Measurements from ENCODE around the gene RSBN1L.
"Not testable (repeated sequence)": the region's sequence is repeated elsewhere in the genome, so short reads cannot be mapped to it uniquely, and the experiment has no call there.

Gene RSBN1L

DNA sequence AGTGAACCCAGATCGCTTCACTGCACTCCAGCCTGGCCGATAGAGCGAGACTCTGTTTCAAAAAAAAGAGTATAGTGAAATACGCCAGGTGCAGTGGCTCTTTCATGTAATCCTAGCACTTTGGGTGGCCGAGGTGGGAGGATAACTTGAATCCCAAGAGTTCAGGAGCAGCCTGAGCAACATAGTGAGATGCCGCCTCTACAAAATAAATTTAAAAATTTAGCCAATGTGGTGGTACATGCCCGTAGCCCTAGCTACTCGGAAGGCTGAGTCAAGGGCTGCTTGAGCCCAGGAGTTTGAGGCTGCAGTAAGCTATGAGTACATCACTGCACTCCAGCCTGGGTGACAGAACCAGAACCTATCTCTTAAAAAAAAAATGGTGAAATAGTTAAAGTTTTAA lies 74.1 kb downstream of the RSBN1L start:
- DNase-seq (ENCODE audit: low read depth, low spot score), result no peak

DNA sequence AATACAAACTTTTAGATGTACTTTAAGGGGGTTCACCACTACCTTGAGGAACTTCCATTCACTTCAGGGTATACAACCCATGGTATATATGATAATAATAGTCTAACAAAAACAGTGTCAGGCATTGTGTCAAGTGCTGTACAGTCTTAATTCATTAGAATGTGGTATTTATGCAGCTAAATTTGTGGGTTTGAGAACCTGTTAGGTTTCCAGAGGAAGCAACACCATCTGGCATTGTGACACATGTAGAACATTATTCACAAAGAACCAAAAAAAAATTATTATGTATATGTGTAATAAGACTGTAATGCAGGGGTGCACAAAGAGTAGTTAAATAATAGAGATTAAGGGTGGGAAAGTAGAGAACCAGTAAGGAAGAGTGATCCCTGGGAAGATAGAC lies 75.6 kb downstream of the RSBN1L start:
- no peak for DNase-seq (ENCODE audit: low read depth, low spot score)

- no peak for DNase-seq (ENCODE audit: low read depth, low spot score)
Observed at GRCh38 chr7:77778535-77778934, 82.3 kb downstream of the RSBN1L start.

- DNase-seq (ENCODE audit: low read depth, low spot score), result no peak
Observed at GRCh38 chr7:77782383-77782782, 86.1 kb downstream of the RSBN1L start.

- DNase-seq (ENCODE audit: low read depth, low spot score), result no peak
Observed at GRCh38 chr7:77783111-77783510, 86.9 kb downstream of the RSBN1L start.

GRCh38 chr7:77783545-77783944 lies 87.3 kb downstream of the RSBN1L start:
- DNase-seq (ENCODE audit: low read depth, low spot score), result no peak

GRCh38 chr7:77784426-77784825 lies 88.2 kb downstream of the RSBN1L start:
- DNase-seq (ENCODE audit: low read depth, low spot score), result not testable (repeated sequence)

DNA sequence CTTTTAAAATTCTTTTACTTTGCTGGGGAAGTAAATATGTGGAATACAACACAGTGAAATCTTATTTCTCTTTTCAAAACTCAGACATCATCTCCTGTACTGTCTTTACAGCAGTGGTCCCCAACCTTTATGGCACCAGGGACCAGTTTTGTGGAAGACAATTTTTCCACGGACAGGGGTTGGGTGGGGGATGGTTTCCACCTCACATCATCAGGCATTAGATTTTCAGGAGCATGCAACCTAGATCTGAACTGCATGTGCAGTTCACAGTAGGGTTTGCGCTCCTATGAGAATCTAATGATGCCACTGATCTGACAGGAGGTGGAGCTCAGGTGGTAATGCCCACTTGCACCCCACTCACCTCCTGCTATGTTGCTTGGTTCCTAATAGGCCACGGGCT lies 89.8 kb downstream of the RSBN1L start:
- no peak for DNase-seq (ENCODE audit: low read depth, low spot score)

DNA sequence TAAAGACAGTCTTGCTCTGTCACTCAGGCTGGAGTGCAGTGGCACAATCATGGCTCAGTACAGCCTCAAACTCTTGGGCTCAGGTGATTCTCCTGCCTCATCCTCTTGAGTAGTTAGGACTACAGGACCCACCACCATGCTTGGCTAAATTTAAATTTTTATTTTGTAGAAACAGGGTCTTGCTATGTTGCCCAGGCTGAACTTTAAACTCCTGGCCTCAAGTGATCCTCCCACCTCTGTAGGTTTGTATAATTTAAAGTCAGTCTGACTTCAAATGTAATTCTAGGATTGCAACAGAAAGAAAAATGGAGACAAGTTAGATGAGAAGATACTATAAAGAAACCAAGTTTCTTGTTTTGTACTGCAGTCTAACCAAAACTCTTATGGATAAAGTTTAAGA lies 90.5 kb downstream of the RSBN1L start:
- no peak for DNase-seq (ENCODE audit: low read depth, low spot score)

- no peak for DNase-seq (ENCODE audit: low read depth, low spot score)
Observed at GRCh38 chr7:77788327-77788902, 92.2 kb downstream of the RSBN1L start.

DNA sequence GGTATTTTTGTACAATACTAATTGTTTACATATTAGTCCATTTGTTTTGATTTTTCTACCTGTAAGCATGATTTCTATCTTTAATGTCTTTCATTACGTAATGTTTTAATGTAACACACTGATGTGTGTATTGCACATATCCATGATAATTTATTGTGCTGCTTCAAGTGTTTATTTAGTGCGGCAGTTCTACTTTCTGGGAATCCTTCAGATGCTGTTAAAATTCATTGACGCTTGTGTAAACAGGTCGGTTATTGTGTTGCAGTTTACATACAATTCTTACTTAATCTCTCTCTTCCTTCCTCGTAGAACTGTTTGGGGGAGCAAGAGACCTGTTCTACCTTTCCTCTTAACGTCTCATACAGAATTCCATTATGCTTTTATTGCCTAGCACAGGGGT lies 95.1 kb downstream of the RSBN1L start:
- no peak for DNase-seq (ENCODE audit: low read depth, low spot score)

GRCh38 chr7:77791956-77792355 lies 95.7 kb downstream of the RSBN1L start:
- no peak for DNase-seq (ENCODE audit: low read depth, low spot score)

GRCh38 chr7:77794000-77794399 lies 97.7 kb downstream of the RSBN1L start:
- DNase-seq (ENCODE audit: low read depth, low spot score), result no peak

GRCh38 chr7:77796109-77796508 lies 99.8 kb downstream of the RSBN1L start:
- DNase-seq (ENCODE audit: low read depth, low spot score), result no peak

DNA sequence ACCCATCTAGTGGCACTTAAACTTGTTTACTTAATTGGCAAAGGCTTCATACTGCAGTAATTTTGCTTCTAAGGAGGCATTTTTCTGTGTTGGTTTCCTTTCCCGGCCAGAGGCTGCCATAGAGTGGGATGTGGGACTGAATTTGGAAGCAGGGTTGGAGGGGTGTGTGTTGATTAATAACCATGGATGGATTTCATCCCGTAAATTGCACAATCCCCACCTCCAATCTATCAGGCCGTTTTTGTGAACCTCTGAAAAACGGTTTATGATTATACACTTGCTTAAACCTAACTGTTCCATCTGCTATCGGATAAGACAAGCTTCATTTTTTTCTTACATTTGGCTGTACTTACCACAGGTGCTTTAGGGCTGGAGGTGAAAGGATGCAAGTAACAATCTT lies 100.7 kb downstream of the RSBN1L start:
- DNase-seq (ENCODE audit: low read depth, low spot score), result no peak

GRCh38 chr7:77797734-77798393 lies 101.6 kb downstream of the RSBN1L start:
- no peak for DNase-seq (ENCODE audit: low read depth, low spot score)

- peak; percentile 82 for DNase-seq (ENCODE audit: low read depth, low spot score)
Observed at GRCh38 chr7:77798394-77799077, 102.3 kb downstream of the RSBN1L start, which contains the start of the genes PHTF2 and TMEM60. TSS of gene PHTF2 (plus strand) at chr7:77798773. TSS of gene TMEM60 (minus strand) at chr7:77798434. CDS start at chr7:77794373, 4,061 bp downstream.

DNA sequence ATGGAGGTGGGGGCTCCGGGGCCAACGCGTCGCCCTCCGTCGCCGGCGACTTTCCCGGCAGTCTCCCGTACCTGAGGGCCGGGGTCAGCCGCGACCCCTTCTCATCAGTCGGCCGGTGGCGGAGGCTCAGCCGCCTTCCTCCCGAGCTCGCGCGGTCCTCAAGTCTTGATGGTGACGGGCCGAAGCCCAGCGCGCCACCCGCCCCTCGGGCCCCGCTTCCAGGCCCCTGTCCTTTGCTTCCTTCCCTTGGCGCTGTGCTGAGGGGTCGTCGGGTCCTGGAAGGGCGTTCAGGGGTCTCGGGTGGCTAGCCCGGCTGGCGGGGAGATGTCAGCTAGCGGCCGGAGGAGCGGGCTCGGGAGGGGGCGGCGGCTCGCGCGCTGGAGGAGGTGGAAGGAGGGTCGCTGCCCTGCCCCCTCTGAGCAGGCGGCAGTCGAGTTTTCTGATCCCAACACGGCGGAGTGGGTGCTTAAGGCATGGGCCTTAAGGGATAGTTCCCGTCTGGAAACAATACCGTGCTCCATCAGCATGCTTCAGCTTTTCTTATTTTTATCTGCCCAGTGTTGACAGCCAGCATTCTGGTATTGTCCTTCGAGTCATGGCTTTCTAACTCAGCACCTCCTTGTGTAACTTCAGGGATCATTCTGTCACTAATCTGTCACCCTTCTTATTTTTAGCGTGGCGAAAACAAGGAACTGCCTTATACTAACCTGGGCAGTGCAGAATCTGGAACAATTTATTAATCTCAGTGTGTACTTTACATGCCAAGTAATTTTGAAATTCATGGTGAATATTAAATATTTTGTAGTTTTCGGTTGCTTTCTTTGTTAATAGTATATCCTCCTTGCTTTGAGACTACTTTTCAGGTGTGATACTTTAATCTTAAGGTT lies 103.1 kb downstream of the RSBN1L start:
- no peak for DNase-seq (ENCODE audit: low read depth, low spot score)

- no peak for DNase-seq (ENCODE audit: low read depth, low spot score)
Observed at GRCh38 chr7:77800158-77800557, 103.9 kb downstream of the RSBN1L start.

DNA sequence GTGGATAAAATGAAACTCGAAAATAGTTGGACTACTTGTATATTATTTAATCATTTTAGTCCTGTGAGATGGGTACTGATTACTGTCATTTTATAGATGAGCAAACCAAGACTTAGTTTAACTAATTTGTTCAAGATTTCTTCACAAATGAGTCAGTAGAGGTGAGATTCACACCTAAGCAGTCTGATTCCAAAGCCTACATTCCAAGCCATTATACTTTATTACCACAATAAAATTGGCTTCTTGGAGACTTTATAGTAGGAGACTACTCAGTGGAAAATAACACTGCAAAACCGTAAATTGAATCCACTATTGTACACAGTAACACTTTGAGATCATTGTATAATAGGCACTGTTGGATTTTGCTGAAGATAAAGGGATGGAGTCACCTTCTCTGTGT lies 104.5 kb downstream of the RSBN1L start:
- DNase-seq (ENCODE audit: low read depth, low spot score), result no peak

DNA sequence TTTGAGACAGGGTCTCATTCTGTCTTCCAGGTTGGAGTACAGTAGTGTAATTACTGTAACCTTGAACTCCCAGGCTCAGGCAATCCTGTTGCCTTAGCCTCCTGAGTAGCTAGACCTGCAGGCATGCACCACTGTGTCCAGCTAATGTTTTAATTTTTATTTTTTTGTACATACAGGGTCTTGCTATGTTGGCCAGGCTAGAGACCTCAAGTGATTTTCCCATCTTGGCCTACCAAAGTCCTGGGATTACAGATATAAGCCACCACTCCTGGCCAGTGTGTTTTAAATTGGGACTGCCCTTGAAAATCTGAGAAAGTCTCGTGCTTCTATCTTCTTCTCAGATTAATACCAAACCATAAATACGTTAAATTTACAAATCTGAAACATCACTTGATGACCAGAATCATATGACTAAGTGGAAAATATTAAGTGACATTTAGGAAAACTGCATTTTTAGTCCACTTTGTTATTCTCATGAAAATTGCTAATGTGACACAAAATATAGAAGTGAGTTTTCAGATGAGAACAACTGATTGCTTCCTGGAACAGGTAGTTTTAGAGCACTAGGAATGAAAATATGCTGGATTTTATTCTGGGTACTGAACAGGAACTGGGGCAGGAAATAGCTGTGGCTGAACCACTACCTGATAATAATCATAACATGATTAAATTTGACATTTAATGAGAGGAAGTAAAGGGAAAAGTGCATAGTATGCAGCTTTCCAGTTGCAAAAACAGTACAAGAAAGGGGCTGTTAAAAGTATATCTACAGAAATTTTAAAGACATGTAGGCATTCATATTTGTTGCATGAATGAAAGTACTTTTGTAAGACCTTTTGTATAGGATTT lies 106.5 kb downstream of the RSBN1L start:
- DNase-seq (ENCODE audit: low read depth, low spot score), result no peak
